Smooth muscle cell (in vitro differentiated cells): ENCODE data around the gene CMSS1. TPM values are rescaled to one million over a fixed set of nuclear protein-coding genes. Genes with fewer than 3 reads are reported as not detected.

Experiments
- DNase-seq: peaks from one replicate; lab custom pipeline; 2025; ENCODE audit not compliant: unreplicated experiment; lab: John Stamatoyannopoulos, UW
- H2AFZ ChIP-seq: fragments of 200-600 bp; sonication (generic); 2 replicates; pipeline ENCODE4 v1.6.0; 2016; ENCODE audit warnings: antibody characterized with exemption, low read depth, mild to moderate bottlenecking
- H3F3A ChIP-seq: fragments of 200-600 bp; sonication (generic); 2 replicates; pipeline ENCODE4 v1.6.0; 2017; ENCODE audit warnings: antibody characterized with exemption, low read depth
- H3K27ac ChIP-seq: fragments of 200-600 bp; sonication (generic); 2 replicates; pipeline ENCODE4 v1.5.1; 2016; ENCODE audit warnings: low read depth, mild to moderate bottlenecking
- H3K27me3 ChIP-seq: fragments of 200-600 bp; sonication (generic); 2 replicates; pipeline ENCODE4 v1.6.1; 2016; ENCODE audit warnings: low read depth, mild to moderate bottlenecking
- H3K36me3 ChIP-seq: fragments of 200-600 bp; sonication (generic); 2 replicates; pipeline ENCODE4 v1.5.1; 2016; ENCODE audit warnings: low read depth
- H3K4me1 ChIP-seq: fragments of 200-600 bp; sonication (generic); 2 replicates; pipeline ENCODE4 v1.5.1; 2016; ENCODE audit warnings: low read depth
- H3K4me2 ChIP-seq: fragments of 200-600 bp; sonication (generic); 2 replicates; pipeline ENCODE4 v1.6.0; 2016; ENCODE audit warnings: mild to moderate bottlenecking
- H3K4me3 ChIP-seq: fragments of 200-600 bp; sonication (generic); 2 replicates; pipeline ENCODE4 v1.5.1; 2016; ENCODE audit warnings: mild to moderate bottlenecking
- H3K79me2 ChIP-seq: fragments of 200-600 bp; sonication (generic); 2 replicates; pipeline ENCODE4 v1.6.0; 2016; ENCODE audit warnings: low read depth, mild to moderate bottlenecking
- H3K9ac ChIP-seq: fragments of 200-600 bp; sonication (generic); 2 replicates; pipeline ENCODE4 v1.6.0; 2016; ENCODE audit warnings: low read depth
- H3K9me3 ChIP-seq: fragments of 200-600 bp; sonication (generic); replicated peaks from 2 replicates; pipeline ENCODE4 v1.5.1; 2016; ENCODE audit warnings: low read depth
- H4K20me1 ChIP-seq: fragments of 200-600 bp; sonication (generic); 2 replicates; pipeline ENCODE4 v1.6.0; 2016; ENCODE audit warnings: low read depth
- CTCF ChIP-seq: fragments of 200-600 bp; sonication (generic); IDR thresholded peaks from 2 replicates; pipeline ENCODE4 v1.5.1; 2017; ENCODE audit warnings: borderline replicate concordance, mild to moderate bottlenecking, antibody characterized with exemption; ENCODE audit not compliant: insufficient read depth, poor library complexity, severe bottlenecking
- WGBS: methylation state at CpG from one replicate; pipeline ENCODE4 v1.1.7; 2016; ENCODE audit warnings: low lambda C conversion rate; 5-methylcytosine and 5-hydroxymethylcytosine counted together
- polyA plus RNA-seq: library from polyadenylated mRNA; unstranded; fragments of >200 nt; fragmentation: Nextera tagmentation; extraction: Ambion mirVana; gene quantifications from 2 replicates; pipeline ENCODE4 v1.2.1, GENCODE V29; 2016
- total RNA-seq: library from RNA; depleted of rRNA; stranded (reverse); fragments of >200 nt; gene quantifications from 2 replicates; pipeline ENCODE4 v1.2.3, GENCODE V29; 2014

The CMSS1 gene
- total and polyA plus RNA-seq, 2 experiments from 2014 or later, result 19.2 to 24.1 TPM

GRCh38 chr3:100081311-100081710, 263.6 kb downstream of the CMSS1 start:
- Histone ChIP-seq H3F3A (peaks cover 7% of the 10 kb centered on the region), H3K4me3 (no peak overlapping the region), H3K9ac (no peak overlapping the region), H3K79me2 (no peaks in the 10 kb centered on the region), H3K27ac (peak overlapping the region; percentile 46), H3K36me3 (no peaks in the 10 kb centered on the region), H3K4me1 (peaks cover 13% of the 10 kb centered on the region), H2AFZ (peak overlapping the region; percentile 2), H3K9me3 (no peaks in the 10 kb centered on the region), H3K4me2 (peak overlapping the region; percentile 22), H4K20me1 (no peaks in the 10 kb centered on the region), H3K27me3 (no peaks in the 10 kb centered on the region)
- WGBS, result 50% methylated on average over 1 of the region's 1 CpG
- no peak for DNase-seq
- no peak for TF ChIP-seq CTCF

GRCh38 chr3:100081986-100082692, 264.5 kb downstream of the CMSS1 start:
- peaks cover 2% of the 10 kb centered on the region for H3F3A ChIP-seq
- H3K4me2 ChIP-seq, result peak overlapping the region; percentile 22
- H3K9ac ChIP-seq, result no peak overlapping the region
- no peak for DNase-seq
- H3K79me2 ChIP-seq, result no peaks in the 10 kb centered on the region
- no peaks in the 10 kb centered on the region for H3K27me3 ChIP-seq
- no peak overlapping the region for H2AFZ ChIP-seq
- no peaks in the 10 kb centered on the region for H4K20me1 ChIP-seq
- TF ChIP-seq CTCF, result no peak
- H3K4me3 ChIP-seq, result no peak overlapping the region
- H3K36me3 ChIP-seq, result no peaks in the 10 kb centered on the region
- H3K9me3 ChIP-seq, result no peaks in the 10 kb centered on the region
- peak overlapping the region; percentile 46 for H3K27ac ChIP-seq
- peaks cover 6% of the 10 kb centered on the region for H3K4me1 ChIP-seq
- WGBS, result 37% methylated on average over 2 of the region's 2 CpGs

- 71% methylated on average over 1 of the region's 1 CpG for WGBS
- no peak for TF ChIP-seq CTCF
- no peak for DNase-seq
Observed at GRCh38 chr3:100082714-100083113, 265.1 kb downstream of the CMSS1 start.

GRCh38 chr3:100083209-100083608, 265.5 kb downstream of the CMSS1 start:
- Histone ChIP-seq H3K4me1 (peaks cover 5% of the 10 kb centered on the region), H4K20me1 (no peaks in the 10 kb centered on the region), H3K79me2 (no peaks in the 10 kb centered on the region), H3K4me2 (no peak overlapping the region), H3K36me3 (no peaks in the 10 kb centered on the region), H2AFZ (no peak overlapping the region), H3K9me3 (no peaks in the 10 kb centered on the region), H3K27ac (peak overlapping the region; percentile 46), H3K4me3 (no peak overlapping the region), H3K9ac (no peak overlapping the region), H3F3A (no peaks in the 10 kb centered on the region), H3K27me3 (no peaks in the 10 kb centered on the region)
- no peak for TF ChIP-seq CTCF
- no peak for DNase-seq
- 66% methylated on average over 6 of the region's 6 CpGs for WGBS

More at GRCh38 chr3:100082714-100083113, 265.1 kb downstream of the CMSS1 start:
- Histone ChIP-seq H3K9ac (no peak overlapping the region), H3K36me3 (no peaks in the 10 kb centered on the region), H3K4me1 (peaks cover 5% of the 10 kb centered on the region), H3F3A (no peaks in the 10 kb centered on the region), H4K20me1 (no peaks in the 10 kb centered on the region), H3K4me2 (peak overlapping the region; percentile 22), H3K27me3 (no peaks in the 10 kb centered on the region), H3K9me3 (no peaks in the 10 kb centered on the region), H3K79me2 (no peaks in the 10 kb centered on the region), H2AFZ (no peak overlapping the region), H3K4me3 (no peak overlapping the region), H3K27ac (peak overlapping the region; percentile 46)
